Chondrocyte (in vitro differentiated cells): ENCODE measurements around the gene TYROBP. TPM values are rescaled to one million over a fixed set of nuclear protein-coding genes. Genes with fewer than 3 reads are reported as not detected.
"Not testable (repeated sequence)": the region's sequence is repeated elsewhere in the genome, so short reads cannot be mapped to it uniquely, and the experiment has no call there.

Source experiments
- DNase-seq: peaks from one replicate; pipeline ENCODE4 v3.0.0; 2021; ENCODE audit warnings: mixed read lengths, low spot score
- H3K27ac Mint-ChIP-seq: one replicate; pipeline ENCODE4 v1.8.0; 2021; ENCODE audit warnings: mild to moderate bottlenecking, moderate library complexity, mixed read lengths; ENCODE audit not compliant: unreplicated experiment
- H3K27me3 Mint-ChIP-seq: 2 replicates; pipeline ENCODE4 v1.8.0; 2021; ENCODE audit warnings: low read depth, mixed read lengths
- H3K36me3 Mint-ChIP-seq: 2 replicates; pipeline ENCODE4 v1.8.0; 2021; ENCODE audit warnings: low read depth, mixed read lengths
- H3K4me1 Mint-ChIP-seq: 2 replicates; pipeline ENCODE4 v1.8.0; 2021; ENCODE audit warnings: low read depth, mild to moderate bottlenecking, mixed read lengths
- H3K4me3 Mint-ChIP-seq: one replicate; pipeline ENCODE4 v1.8.0; 2021; ENCODE audit warnings: mild to moderate bottlenecking, moderate library complexity, mixed read lengths; ENCODE audit not compliant: unreplicated experiment
- H3K9me3 Mint-ChIP-seq: 2 replicates; pipeline ENCODE4 v1.8.0; 2021; ENCODE audit warnings: low read depth, mixed read lengths
- CTCF ChIP-seq: fragments of 200-600 bp; sonication (generic); IDR thresholded peaks from 2 replicates; pipeline ENCODE4 v1.5.0; 2021; ENCODE audit warnings: antibody characterized with exemption, mild to moderate bottlenecking, moderate library complexity
- total RNA-seq: library from RNA; stranded (reverse); gene quantifications from 3 replicates; pipeline ENCODE4 v1.2.1, GENCODE V29; 2021

TYROBP gene
- total RNA-seq, 1 donor from 2014 or later: not detected

GRCh38 chr19:35897706-35898451, 10.2 kb downstream of the TYROBP start:
- Mint-ChIP-seq H3K36me3 (peaks cover 3% of the 10 kb centered on the region), H3K27ac (no peak overlapping the region)

GRCh38 chr19:35896643-35897040, 11.5 kb downstream of the TYROBP start:
- no peaks in the 10 kb centered on the region for H3K27me3 Mint-ChIP-seq

More at GRCh38 chr19:35897706-35898451, 10.2 kb downstream of the TYROBP start:
- H3K9me3 Mint-ChIP-seq: no peaks in the 10 kb centered on the region
- no peaks in the 10 kb centered on the region for H3K27me3 Mint-ChIP-seq
- no peak for DNase-seq
- H3K4me1 Mint-ChIP-seq: peaks cover 25% of the 10 kb centered on the region
- TF ChIP-seq CTCF: no peak
- peak overlapping the region; percentile 90 for H3K4me3 Mint-ChIP-seq

GRCh38 chr19:35895911-35896642, 12.0 kb downstream of the TYROBP start:
- no peak overlapping the region for H3K4me3 Mint-ChIP-seq

More at GRCh38 chr19:35896643-35897040, 11.5 kb downstream of the TYROBP start:
- Mint-ChIP-seq H3K4me1 (peaks cover 17% of the 10 kb centered on the region), H3K27ac (no peak overlapping the region), H3K36me3 (peaks cover 3% of the 10 kb centered on the region), H3K9me3 (no peaks in the 10 kb centered on the region), H3K4me3 (no peak overlapping the region)
- no peak for DNase-seq
- no peak for TF ChIP-seq CTCF

GRCh38 chr19:35894342-35894741, 13.8 kb downstream of the TYROBP start:
- Mint-ChIP-seq H3K4me1 (peaks cover 8% of the 10 kb centered on the region), H3K4me3 (no peak overlapping the region), H3K27me3 (no peaks in the 10 kb centered on the region), H3K27ac (no peak overlapping the region), H3K36me3 (peaks cover 13% of the 10 kb centered on the region), H3K9me3 (no peaks in the 10 kb centered on the region)
- DNase-seq: no peak
- TF ChIP-seq CTCF: no peak

More at GRCh38 chr19:35895911-35896642, 12.0 kb downstream of the TYROBP start:
- no peak for DNase-seq
- Mint-ChIP-seq H3K4me1 (peaks cover 14% of the 10 kb centered on the region), H3K27ac (no peak overlapping the region), H3K9me3 (no peaks in the 10 kb centered on the region), H3K27me3 (no peaks in the 10 kb centered on the region), H3K36me3 (peaks cover 3% of the 10 kb centered on the region)
- TF ChIP-seq CTCF: no peak

GRCh38 chr19:35891819-35892218, 16.3 kb downstream of the TYROBP start:
- not testable (repeated sequence) for DNase-seq, H3K4me1 Mint-ChIP-seq, H3K27me3 Mint-ChIP-seq, H3K9me3 Mint-ChIP-seq, H3K27ac Mint-ChIP-seq, H3K4me3 Mint-ChIP-seq
- H3K36me3 Mint-ChIP-seq: peaks cover 26% of the 10 kb centered on the region
